ENCODE data around the gene GNL1. TPM values are rescaled to one million over a fixed set of nuclear protein-coding genes. Genes with fewer than 3 reads are reported as not detected.

The GNL1 gene
- total and polyA plus RNA-seq, 2 experiments from 2014 or later = 31.4 to 42.5 TPM

DNA sequence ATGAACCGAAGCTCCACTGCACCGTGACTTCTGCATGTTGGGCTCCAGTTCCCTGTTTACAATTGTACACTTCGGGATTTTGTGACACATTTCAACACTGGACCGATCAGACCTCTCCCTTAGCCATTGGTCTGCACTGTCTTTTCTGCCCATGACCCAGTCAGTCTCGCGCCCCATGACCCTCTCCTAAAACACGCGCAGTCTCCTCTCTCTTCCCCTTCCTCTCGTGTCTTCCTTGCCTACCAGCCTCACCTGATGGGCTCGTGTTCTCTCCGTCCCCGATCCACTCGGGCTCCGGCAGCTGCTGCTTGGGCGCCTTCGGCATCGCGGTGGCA is 14.4 kb upstream of the GNL1 start (continued):
- TF ChIP-seq REST (IDR thresholded peaks at IDR 0.05; ENCODE audit: unreplicated experiment) = no peak
- no peak for TF ChIP-seq STAT1 (IDR thresholded peaks at IDR 0.05; ENCODE audit: unreplicated experiment)
- no peak for TF ChIP-seq ZNF114 (CRISPR knock-in tag; IDR thresholded peaks at IDR 0.05)
- no peak for TF ChIP-seq POLR2AphosphoS5 (IDR thresholded peaks at IDR 0.05; ENCODE audit: low read depth)
- no peak for TF ChIP-seq CREB1 (CRISPR knock-in tag; IDR thresholded peaks at IDR 0.05; ENCODE audit: low read depth)
- no peak for TF ChIP-seq ETS1 (IDR thresholded peaks at IDR 0.05)
- no peak for TF ChIP-seq CTCF (conservative IDR thresholded peaks at IDR 0.05; ENCODE audit: low read depth in 2 of 2)

- Histone ChIP-seq H3K36me3 (ENCODE audit: insufficient read depth) (0 out of 2 replicates have a peak, but pooled peaks cover 3% of the 10 kb centered on the region), H2AFZ (peak overlapping the region; percentile 98; the same call in 1 of the 2 replicates), H3K27ac (ENCODE audit: low read depth) (no peak overlapping the region), H3K9me2 (ENCODE audit: insufficient read depth) (no peaks in the 10 kb centered on the region), H3K4me2 (peak overlapping the region; percentile 99), H4K20me1 (replicated peaks; ENCODE audit: insufficient read depth) (peaks cover 22% of the 10 kb centered on the region), H3F3A (replicated peaks; ENCODE audit: low read depth) (peaks cover 12% of the 10 kb centered on the region; the same call in 1 of the 2 replicates), H3K79me2 (replicated peaks; ENCODE audit: insufficient read depth) (peaks cover 37% of the 10 kb centered on the region), H3K4me1 (ENCODE audit: insufficient read depth) (peaks cover 18% of the 10 kb centered on the region), H3K4me3 (peak overlapping the region; percentile 95), H3K27me3 (ENCODE audit: insufficient read depth) (peaks cover 6% of the 10 kb centered on the region; the same call in 1 of the 2 replicates)
- Mint-ChIP-seq H3K27ac (no peak overlapping the region), H3K27me3 (ENCODE audit: insufficient read depth, low read depth, poor library complexity) (peaks cover 13% of the 10 kb centered on the region), H3K36me3 (ENCODE audit: low read depth) (peaks cover 14% of the 10 kb centered on the region), H3K9me3 (no peaks in the 10 kb centered on the region; the same call in 2 of the 3 replicates), H3K4me3 (peak overlapping the region; percentile 96), H3K4me1 (peaks cover 31% of the 10 kb centered on the region)
- DNase-seq (ENCODE audit: low spot score) (no peak), ATAC-seq (no peak)
- TF ChIP-seq JUNB (IDR thresholded peaks at IDR 0.05; ENCODE audit: unreplicated experiment) = no peak
- TF ChIP-seq STAT1 (IDR thresholded peaks at IDR 0.05; ENCODE audit: unreplicated experiment) = no peak
- no peak for TF ChIP-seq CREB1 (CRISPR knock-in tag; IDR thresholded peaks at IDR 0.05; ENCODE audit: low read depth)
- TF ChIP-seq ZNF462 (CRISPR knock-in tag; IDR thresholded peaks at IDR 0.05) = no peak
- TF ChIP-seq POLR2AphosphoS5 (IDR thresholded peaks at IDR 0.05; ENCODE audit: low read depth) = no peak
These were observed 14.0 kb upstream of the GNL1 start for GRCh38 chr6:30570263-30570662.
